HCT116 (cell line): ENCODE results near the gene TDRD15. TPM values are rescaled to one million over a fixed set of nuclear protein-coding genes. Genes with fewer than 3 reads are reported as not detected.

Experiments
- ATAC-seq: fragments of 200-7000 bp; cut with Tn5 transposase; 2 replicates; pipeline ENCODE4 v1.9.1; 2020; ENCODE audit warnings: mild to moderate bottlenecking, moderate library complexity
- BruUV-seq: library from RNA; stranded (reverse); fragments of 400-500 nt; replicated peaks from 2 replicates; lab custom pipeline; 2021; lab: Mats Ljungman, UMichigan
- CTCF ChIA-PET: fragments of 300-600 bp; sonication (Branson Sonifier 250); formaldehyde crosslinking; loops from one replicate; lab custom pipeline; 2021; ENCODE audit warnings: antibody characterized with exemption; lab: Charles Lee
- POLR2A ChIA-PET: fragments of 300-600, 350-600 bp; sonication (Branson Sonifier 250); formaldehyde crosslinking; loops from one replicate; lab custom pipeline; 2021; ENCODE audit warnings: antibody characterized with exemption; lab: Charles Lee
- RAD21 ChIA-PET, 2 experiments: fragments of 300-600 bp; sonication (Branson Sonifier 250); formaldehyde crosslinking; loops; one replicate each; lab custom pipeline; 2023; ENCODE audit warnings: low total read pairs in 2 of 2; ENCODE audit not compliant: uncharacterized antibody in 2 of 2, unreplicated experiment in 2 of 2, low non-redundant PET in 1 of 2; lab: Charles Lee
- DNase-seq: peaks from one replicate; pipeline ENCODE4 v3.0.0-alpha.2; 2010; ENCODE audit warnings: low read depth, low spot score
- H2AFZ ChIP-seq: fragments of 200-600 bp; shearing (Covaris generic), sonication (generic); 2 replicates; pipeline ENCODE4 v1.6.1; 2017; ENCODE audit warnings: low read depth, mixed run types, mixed read lengths, antibody characterized with exemption, low read length; ENCODE audit not compliant: poor library complexity, severe bottlenecking
- H3K27ac ChIP-seq: 2 replicates; pipeline ENCODE4 v1.5.1; 2012; ENCODE audit warnings: low read depth, low read length
- H3K27me3 ChIP-seq: fragments of 200-600 bp; sonication (generic); 2 replicates; pipeline ENCODE4 v1.6.1; 2016; ENCODE audit warnings: mixed run types, low read length, mixed read lengths; ENCODE audit not compliant: insufficient read depth
- H3K36me3 ChIP-seq, 2 experiments: fragments of 200-500 bp in 1 of 2; fragments of 200-600 bp in 1 of 2; sonication (Bioruptor generic) in 1 of 2; sonication (generic) in 1 of 2; 2 replicates each; pipeline versions ENCODE4 v1.5.1 to v1.6.1; 2014 to 2016; ENCODE audit warnings: low read length in 2 of 2, inconsistent platforms in 1 of 2, mixed read lengths in 1 of 2, mixed run types in 1 of 2; ENCODE audit not compliant: insufficient read depth in 2 of 2, control insufficient read depth in 1 of 2
- H3K4me1 ChIP-seq, 2 experiments: fragments of 200-600 bp in 1 of 2; sonication (generic) in 1 of 2; 2 replicates each; pipeline versions ENCODE4 v1.5.1 to v1.6.1; 2012 to 2017; ENCODE audit warnings: low read length in 2 of 2, inconsistent platforms in 1 of 2, mild to moderate bottlenecking in 1 of 2, mixed read lengths in 1 of 2, mixed run types in 1 of 2, moderate library complexity in 1 of 2; ENCODE audit not compliant: insufficient read depth in 2 of 2, control insufficient read depth in 1 of 2
- H3K4me2 ChIP-seq: fragments of 200-600 bp; sonication (generic); 2 replicates; pipeline ENCODE4 v1.6.1; 2017; ENCODE audit warnings: mixed run types, low read length, mixed read lengths
- H3K4me3 ChIP-seq, 2 experiments: fragments of 200-600 bp in 1 of 2; sonication (generic) in 1 of 2; replicated peaks in 1 of 2; 2 replicates each; pipeline ENCODE4 v1.5.1; 2011 to 2016; ENCODE audit warnings: low read length in 2 of 2, control low read depth in 1 of 2, low read depth in 1 of 2, mild to moderate bottlenecking in 1 of 2, mixed read lengths in 1 of 2, mixed run types in 1 of 2
- H3K79me2 ChIP-seq: fragments of 200-600 bp; sonication (generic); 2 replicates; pipeline ENCODE4 v1.6.1; 2017; ENCODE audit warnings: mild to moderate bottlenecking, mixed run types, low read length, moderate library complexity, mixed read lengths; ENCODE audit not compliant: insufficient read depth
- H3K9ac ChIP-seq: fragments of 200-600 bp; sonication (generic); 2 replicates; pipeline ENCODE4 v1.6.1; 2016; ENCODE audit warnings: low read length, mixed read lengths
- H3K9me2 ChIP-seq: fragments of 200-600 bp; sonication (generic), shearing (Covaris generic); 2 replicates; pipeline ENCODE4 v1.6.1; 2017; ENCODE audit warnings: mixed run types, mild to moderate bottlenecking, moderate library complexity; ENCODE audit not compliant: insufficient read depth
- H3K9me3 ChIP-seq, 2 experiments: fragments of 200-500 bp in 1 of 2; fragments of 200-600 bp in 1 of 2; sonication (Bioruptor generic) in 1 of 2; sonication (generic) in 1 of 2; 2 replicates each; pipeline ENCODE4 v1.6.1; 2014 to 2017; ENCODE audit warnings: low read length in 2 of 2, mixed read lengths in 2 of 2, inconsistent platforms in 1 of 2, low read depth in 1 of 2, mild to moderate bottlenecking in 1 of 2, mixed run types in 1 of 2, moderate library complexity in 1 of 2; ENCODE audit not compliant: control insufficient read depth in 1 of 2, insufficient read depth in 1 of 2
- H4K20me1 ChIP-seq: fragments of 200-600 bp; sonication (generic), shearing (Covaris generic); 2 replicates; pipeline ENCODE4 v1.6.1; 2017; ENCODE audit warnings: mixed run types, mild to moderate bottlenecking, moderate library complexity; ENCODE audit not compliant: insufficient read depth
- ATF3 ChIP-seq: IDR thresholded peaks from 2 replicates; pipeline ENCODE4 v1.6.1; 2012
- CEBPB ChIP-seq: IDR thresholded peaks from 2 replicates; pipeline ENCODE4 v1.6.1; 2012; ENCODE audit warnings: low read depth
- EGR1 ChIP-seq: IDR thresholded peaks from 2 replicates; pipeline ENCODE4 v1.6.1; 2012; ENCODE audit warnings: low read depth
- ELF1 ChIP-seq: IDR thresholded peaks from 2 replicates; pipeline ENCODE4 v1.6.1; 2012; ENCODE audit warnings: low read depth, borderline replicate concordance
- EZH2 ChIP-seq: fragments of 200-600 bp; sonication (generic); IDR thresholded peaks from 2 replicates; pipeline ENCODE4 v1.6.1; 2017; ENCODE audit warnings: antibody characterized with exemption, mixed run types
- EZH2phosphoT487 ChIP-seq: fragments of 200-600 bp; IDR thresholded peaks from 2 replicates; pipeline ENCODE4 v1.6.1; 2018; ENCODE audit warnings: antibody characterized with exemption, borderline replicate concordance
- FOSL1 ChIP-seq: IDR thresholded peaks from 2 replicates; pipeline ENCODE4 v1.6.1; 2012; ENCODE audit warnings: low read depth
- POLR2A ChIP-seq: IDR thresholded peaks from 2 replicates; pipeline ENCODE4 v1.7.0; 2011; ENCODE audit warnings: borderline replicate concordance; ENCODE audit not compliant: insufficient read depth, insufficient read length; ENCODE audit errors: extremely low read depth
- REST ChIP-seq: IDR thresholded peaks from 2 replicates; pipeline ENCODE4 v1.6.1; 2012; ENCODE audit warnings: low read depth
- SP1 ChIP-seq: IDR thresholded peaks from 2 replicates; pipeline ENCODE4 v1.6.1; 2012; ENCODE audit warnings: low read depth
- SRF ChIP-seq: IDR thresholded peaks from 2 replicates; pipeline ENCODE4 v1.6.1; 2012; ENCODE audit warnings: low read depth
- TCF7L2 ChIP-seq: IDR thresholded peaks from 2 replicates; pipeline ENCODE4 v1.7.0; 2011; ENCODE audit warnings: borderline replicate concordance, inconsistent platforms; ENCODE audit not compliant: insufficient read depth, insufficient read length; ENCODE audit errors: extremely low read depth
- YY1 ChIP-seq: IDR thresholded peaks from 2 replicates; pipeline ENCODE4 v1.6.1; 2011; ENCODE audit warnings: low read length, low read depth, moderate library complexity, mild to moderate bottlenecking; ENCODE audit not compliant: insufficient replicate concordance; ENCODE audit errors: extremely low read depth
- ZFX ChIP-seq: fragments of 450-650 bp; IDR thresholded peaks from 2 replicates; pipeline ENCODE4 v1.6.1; 2017
- ZNF274 ChIP-seq: fragments of 200-500 bp; sonication (Bioruptor generic); IDR thresholded peaks from 2 replicates; pipeline ENCODE4 v1.6.1; 2014; ENCODE audit warnings: mild to moderate bottlenecking, low read depth, low read length, inconsistent platforms
- intact Hi-C: fragments of 100-400 bp; cut with micrococcal nuclease; formaldehyde crosslinking; loops from 2 replicates; pipeline ENCODE4 v1.10.0; 2022
- total RNA-seq: library from RNA; stranded (reverse); gene quantifications from one replicate; pipeline ENCODE4 v1.2.1, GENCODE V29; 2021; ENCODE audit not compliant: unreplicated experiment
- TF ChIP-seq, protein P1 (sequence below): IDR thresholded peaks from 2 replicates; pipeline ENCODE4 v1.6.1; 2012
- TF ChIP-seq, protein P2 (sequence below): IDR thresholded peaks from 2 replicates; pipeline ENCODE4 v1.6.1; 2011; ENCODE audit warnings: mild to moderate bottlenecking, low read length, moderate library complexity; ENCODE audit not compliant: insufficient replicate concordance; ENCODE audit errors: extremely low read depth

The TDRD15 gene
- total RNA-seq, 1 experiment from 2014 or later: not detected

DNA sequence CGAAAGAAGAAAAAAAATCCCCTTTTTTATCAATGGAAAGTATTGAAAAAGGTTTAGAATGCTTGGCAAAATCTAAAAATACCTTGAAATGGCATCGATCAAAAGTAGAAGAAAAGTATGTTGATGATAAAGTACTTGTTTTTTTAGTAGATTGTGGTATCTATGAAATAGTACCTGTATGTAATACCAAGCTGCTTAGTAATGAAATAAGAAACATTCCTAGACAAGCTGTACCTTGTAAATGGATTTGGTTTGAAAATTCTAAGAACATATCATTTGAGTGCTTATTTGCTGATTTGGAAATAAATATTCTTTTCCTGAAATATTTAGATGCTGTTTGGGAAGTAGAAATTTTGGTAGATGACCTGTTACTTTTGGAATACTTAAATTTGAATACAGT is 18.4 kb downstream of the TDRD15 start:
- H3K9me2 ChIP-seq: no peaks in the 10 kb centered on the region
- no peak overlapping the region for H3K4me2 ChIP-seq
- H2AFZ ChIP-seq: no peak overlapping the region
- peaks cover 8% of the 10 kb centered on the region for H3K27me3 ChIP-seq
- H3K27ac ChIP-seq: no peak overlapping the region
- RAD21 ChIA-PET: no interaction called here
- H3K4me1 ChIP-seq: no peaks in the 10 kb centered on the region
- BruUV-seq: no TSS peak
- ATAC-seq (no peak), DNase-seq (no peak)
- no peaks in the 10 kb centered on the region for H3K9me3 ChIP-seq
- intact Hi-C loops: no loop called here
- CTCF ChIA-PET: no interaction called here
- no peak overlapping the region for H3K4me3 ChIP-seq
- POLR2A ChIA-PET: no interaction called here
- H4K20me1 ChIP-seq: no peaks in the 10 kb centered on the region
- H3K9ac ChIP-seq: no peak overlapping the region
- TF ChIP-seq EZH2 (no peak), REST (no peak), ELF1 (no peak), CEBPB (no peak), SRF (no peak), EGR1 (no peak), POLR2A (no peak), ATF3 (no peak), SP1 (no peak), EZH2phosphoT487 (no peak), ZFX (no peak), FOSL1 (no peak), YY1 (no peak), ZNF274 (no peak), TCF7L2 (no peak)
- TF ChIP-seq, protein P1, sequence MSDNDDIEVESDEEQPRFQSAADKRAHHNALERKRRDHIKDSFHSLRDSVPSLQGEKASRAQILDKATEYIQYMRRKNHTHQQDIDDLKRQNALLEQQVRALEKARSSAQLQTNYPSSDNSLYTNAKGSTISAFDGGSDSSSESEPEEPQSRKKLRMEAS: no peak
- TF ChIP-seq, protein P2, sequence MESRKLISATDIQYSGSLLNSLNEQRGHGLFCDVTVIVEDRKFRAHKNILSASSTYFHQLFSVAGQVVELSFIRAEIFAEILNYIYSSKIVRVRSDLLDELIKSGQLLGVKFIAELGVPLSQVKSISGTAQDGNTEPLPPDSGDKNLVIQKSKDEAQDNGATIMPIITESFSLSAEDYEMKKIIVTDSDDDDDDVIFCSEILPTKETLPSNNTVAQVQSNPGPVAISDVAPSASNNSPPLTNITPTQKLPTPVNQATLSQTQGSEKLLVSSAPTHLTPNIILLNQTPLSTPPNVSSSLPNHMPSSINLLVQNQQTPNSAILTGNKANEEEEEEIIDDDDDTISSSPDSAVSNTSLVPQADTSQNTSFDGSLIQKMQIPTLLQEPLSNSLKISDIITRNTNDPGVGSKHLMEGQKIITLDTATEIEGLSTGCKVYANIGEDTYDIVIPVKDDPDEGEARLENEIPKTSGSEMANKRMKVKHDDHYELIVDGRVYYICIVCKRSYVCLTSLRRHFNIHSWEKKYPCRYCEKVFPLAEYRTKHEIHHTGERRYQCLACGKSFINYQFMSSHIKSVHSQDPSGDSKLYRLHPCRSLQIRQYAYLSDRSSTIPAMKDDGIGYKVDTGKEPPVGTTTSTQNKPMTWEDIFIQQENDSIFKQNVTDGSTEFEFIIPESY: no peak
- TF ChIP-seq, all 23 proteins: peak for 0
- Histone ChIP-seq H3K79me2 (no peaks in the 10 kb centered on the region), H3K36me3 (no peaks in the 10 kb centered on the region)
